ENCODE results near the gene PRKN. TPM values are rescaled to one million over a fixed set of nuclear protein-coding genes. Genes with fewer than 3 reads are reported as not detected.

Gene PRKN
- total RNA-seq, 2 donors from 2014 or later, result 15.7 to 19.3 TPM

- DNase-seq (ENCODE audit: low spot score), result no peak
- Histone ChIP-seq H3K27me3 (no peaks in the 10 kb centered on the region), H3K9me3 (peaks cover 0 to 11% of the 10 kb centered on the region in 2 donors), H3K4me1 (peaks cover 0 to 12% of the 10 kb centered on the region in 2 donors), H3K4me3 (no peak overlapping the region), H3K36me3 (no peaks in the 10 kb centered on the region), H3K27ac (no peak overlapping the region)
- TF ChIP-seq CTCF (IDR thresholded peaks at IDR 0.05), result no peak
These were observed 2.9 kb upstream of the PRKN start for GRCh38 chr6:162730502-162730901.

DNA sequence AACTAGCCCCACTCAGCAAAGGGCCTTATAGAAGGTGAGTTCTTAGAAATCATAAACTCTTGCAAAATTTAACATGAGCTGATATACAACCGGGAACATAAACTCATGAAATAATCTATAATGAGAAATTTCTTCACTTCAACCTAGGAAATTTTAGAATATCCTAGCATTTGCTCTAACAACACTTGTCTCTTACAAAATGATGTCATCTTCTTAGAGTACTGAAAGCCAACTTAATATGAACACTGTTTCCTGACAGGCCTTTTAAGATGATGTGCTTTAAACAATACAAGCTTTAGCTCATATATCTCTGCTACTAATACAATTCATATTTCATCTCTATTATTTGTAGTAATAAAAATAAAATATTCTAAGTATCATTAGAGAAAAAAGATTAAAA, 1.1 kb upstream of the PRKN start:
- Histone ChIP-seq H3K4me1 (peaks cover 0 to 18% of the 10 kb centered on the region in 2 donors), H3K4me3 (no peak overlapping the region), H3K27ac (peak overlapping the region; percentile 96 to 97), H3K27me3 (no peaks in the 10 kb centered on the region), H3K9me3 (peaks cover 0 to 11% of the 10 kb centered on the region in 2 donors), H3K36me3 (no peaks in the 10 kb centered on the region)
- TF ChIP-seq CTCF (IDR thresholded peaks at IDR 0.05), result no peak
- no peak for DNase-seq (ENCODE audit: low spot score)

GRCh38 chr6:162728197-162728596, 631 bp upstream of the PRKN start:
- peaks cover 0 to 11% of the 10 kb centered on the region in 2 donors for H3K9me3 ChIP-seq
- H3K4me3 ChIP-seq, result peak overlapping the region; percentile 97
- H3K27ac ChIP-seq, result peak overlapping the region; percentile 96 to 97
- no peaks in the 10 kb centered on the region for H3K27me3 ChIP-seq
- no peak for TF ChIP-seq CTCF (IDR thresholded peaks at IDR 0.05)
- no peaks in the 10 kb centered on the region for H3K36me3 ChIP-seq
- no peak for DNase-seq (ENCODE audit: low spot score)
- peaks cover 0 to 18% of the 10 kb centered on the region in 2 donors for H3K4me1 ChIP-seq

- DNase-seq (ENCODE audit: low spot score), result no peak
- H3K27me3 ChIP-seq, result no peaks in the 10 kb centered on the region
- peak overlapping the region; percentile 97 for H3K4me3 ChIP-seq
- peaks cover 0 to 18% of the 10 kb centered on the region in 2 donors for H3K4me1 ChIP-seq
- H3K36me3 ChIP-seq, result no peaks in the 10 kb centered on the region
- H3K9me3 ChIP-seq, result peaks cover 0 to 11% of the 10 kb centered on the region in 2 donors
- peak overlapping the region; percentile 96 to 97 for H3K27ac ChIP-seq
- TF ChIP-seq CTCF (IDR thresholded peaks at IDR 0.05), result no peak
These were observed 632 bp downstream of the PRKN start for GRCh38 chr6:162726947-162727321.

- no peaks in the 10 kb centered on the region for H3K9me3 ChIP-seq
- DNase-seq (ENCODE audit: low spot score), result no peak
- H3K27ac ChIP-seq, result no peak overlapping the region
- H3K27me3 ChIP-seq, result no peaks in the 10 kb centered on the region
- no peak overlapping the region for H3K4me3 ChIP-seq
- H3K36me3 ChIP-seq, result no peaks in the 10 kb centered on the region
- no peak for TF ChIP-seq CTCF (IDR thresholded peaks at IDR 0.05)
- H3K4me1 ChIP-seq, result peaks cover 0 to 14% of the 10 kb centered on the region in 2 donors
These were observed 4.9 kb downstream of the PRKN start for GRCh38 chr6:162722633-162723032.

- Histone ChIP-seq H3K4me3 (no peak overlapping the region), H3K9me3 (no peaks in the 10 kb centered on the region), H3K27me3 (no peaks in the 10 kb centered on the region), H3K36me3 (no peaks in the 10 kb centered on the region), H3K27ac (peak overlapping the region in 1 of 2 donors; percentile 86), H3K4me1 (peaks cover 0 to 14% of the 10 kb centered on the region in 2 donors)
- DNase-seq (ENCODE audit: low spot score), result no peak
- TF ChIP-seq CTCF (IDR thresholded peaks at IDR 0.05), result no peak
These were observed 5.3 kb downstream of the PRKN start for GRCh38 chr6:162722226-162722625.
